ENCODE measurements around the gene SOX13.

GRCh38 chr1:204112876-204113730 is 40.2 kb downstream of the SOX13 start:
- TF ChIP-seq TAF1 (IDR thresholded peaks at IDR 0.05; ENCODE audit: low read depth) (no peak), USF1 (IDR thresholded peaks at IDR 0.05) (no peak), NFIC (IDR thresholded peaks at IDR 0.05) (no peak), EP300 (IDR thresholded peaks at IDR 0.05; ENCODE audit: borderline replicate concordance) (no peak)
- TF ChIP-seq, protein P1, sequence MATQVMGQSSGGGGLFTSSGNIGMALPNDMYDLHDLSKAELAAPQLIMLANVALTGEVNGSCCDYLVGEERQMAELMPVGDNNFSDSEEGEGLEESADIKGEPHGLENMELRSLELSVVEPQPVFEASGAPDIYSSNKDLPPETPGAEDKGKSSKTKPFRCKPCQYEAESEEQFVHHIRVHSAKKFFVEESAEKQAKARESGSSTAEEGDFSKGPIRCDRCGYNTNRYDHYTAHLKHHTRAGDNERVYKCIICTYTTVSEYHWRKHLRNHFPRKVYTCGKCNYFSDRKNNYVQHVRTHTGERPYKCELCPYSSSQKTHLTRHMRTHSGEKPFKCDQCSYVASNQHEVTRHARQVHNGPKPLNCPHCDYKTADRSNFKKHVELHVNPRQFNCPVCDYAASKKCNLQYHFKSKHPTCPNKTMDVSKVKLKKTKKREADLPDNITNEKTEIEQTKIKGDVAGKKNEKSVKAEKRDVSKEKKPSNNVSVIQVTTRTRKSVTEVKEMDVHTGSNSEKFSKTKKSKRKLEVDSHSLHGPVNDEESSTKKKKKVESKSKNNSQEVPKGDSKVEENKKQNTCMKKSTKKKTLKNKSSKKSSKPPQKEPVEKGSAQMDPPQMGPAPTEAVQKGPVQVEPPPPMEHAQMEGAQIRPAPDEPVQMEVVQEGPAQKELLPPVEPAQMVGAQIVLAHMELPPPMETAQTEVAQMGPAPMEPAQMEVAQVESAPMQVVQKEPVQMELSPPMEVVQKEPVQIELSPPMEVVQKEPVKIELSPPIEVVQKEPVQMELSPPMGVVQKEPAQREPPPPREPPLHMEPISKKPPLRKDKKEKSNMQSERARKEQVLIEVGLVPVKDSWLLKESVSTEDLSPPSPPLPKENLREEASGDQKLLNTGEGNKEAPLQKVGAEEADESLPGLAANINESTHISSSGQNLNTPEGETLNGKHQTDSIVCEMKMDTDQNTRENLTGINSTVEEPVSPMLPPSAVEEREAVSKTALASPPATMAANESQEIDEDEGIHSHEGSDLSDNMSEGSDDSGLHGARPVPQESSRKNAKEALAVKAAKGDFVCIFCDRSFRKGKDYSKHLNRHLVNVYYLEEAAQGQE (IDR thresholded peaks at IDR 0.05; ENCODE audit: low read depth): no peak
